ENCODE data around the gene ABCA4.

- TF ChIP-seq CTCF (IDR thresholded peaks at IDR 0.05) = no peak
- no peak for TF ChIP-seq POLR2A (IDR thresholded peaks at IDR 0.05)
Measured at GRCh38 chr1:93995837-93996536, 125.0 kb downstream of the ABCA4 start.
